Rectal smooth muscle tissue (tissue), 1 donor: ENCODE data around the gene ZC3H12A.

Experiments used
- H3K27ac ChIP-seq: one replicate; pipeline ENCODE4 v1.7.0; 2013; ENCODE audit warnings: low read depth, low read length, inconsistent platforms
- H3K27me3 ChIP-seq: one replicate; pipeline ENCODE4 v1.7.0; 2013; ENCODE audit warnings: low read length; ENCODE audit not compliant: control insufficient read depth, insufficient read depth
- H3K36me3 ChIP-seq: one replicate; pipeline ENCODE4 v1.7.0; 2013; ENCODE audit warnings: low read length; ENCODE audit not compliant: control insufficient read depth, insufficient read depth
- H3K4me1 ChIP-seq: one replicate; pipeline ENCODE4 v1.7.0; 2013; ENCODE audit warnings: low read length; ENCODE audit not compliant: control insufficient read depth, insufficient read depth
- H3K4me3 ChIP-seq: one replicate; pipeline ENCODE4 v1.7.0; 2013; ENCODE audit warnings: low read length
- H3K9ac ChIP-seq: one replicate; pipeline ENCODE4 v1.7.0; 2013; ENCODE audit warnings: low read length

ZC3H12A gene

DNA sequence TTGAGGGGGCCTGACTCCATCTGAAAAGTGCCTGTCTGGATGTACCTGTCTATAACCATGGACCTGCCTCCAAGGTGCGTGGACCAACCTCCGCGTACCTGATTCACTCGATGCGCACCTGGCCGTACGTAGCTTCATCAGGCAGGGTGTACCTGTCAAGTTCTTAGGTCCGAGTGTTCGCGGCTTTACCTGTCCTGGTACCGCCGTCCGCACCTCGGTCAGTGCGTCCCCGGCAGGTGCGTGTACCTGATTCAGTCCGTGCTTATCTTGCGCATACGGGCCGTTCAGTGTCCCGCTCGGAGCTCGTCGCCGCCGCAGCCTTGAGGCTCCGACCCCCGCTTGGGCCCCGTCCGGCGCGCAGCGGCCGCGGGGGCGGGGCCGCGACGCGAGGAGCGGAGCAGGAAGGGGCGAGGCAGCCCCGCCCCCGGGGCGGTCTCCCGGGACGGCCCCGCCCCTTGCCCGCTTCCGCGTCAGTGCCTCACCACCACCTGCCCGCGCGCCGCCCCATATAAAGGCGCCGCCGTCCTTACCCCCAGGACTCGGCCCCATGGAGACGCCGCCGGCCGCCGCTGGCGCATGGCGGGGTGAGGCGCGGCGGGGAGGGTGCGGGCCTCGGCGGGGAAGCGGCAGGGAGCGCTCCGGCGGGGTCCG lies at the start of gene ZC3H12A:
Gene ZC3H12A (plus strand): TSS at position 535 of the 651 bp plus-strand sequence. CDS start 917 bp downstream, outside the sequence.
- Histone ChIP-seq H3K4me3 (peak within 1 kb of the TSS; percentile 92), H3K27me3 (no peaks in the 10 kb centered on the region), H3K9ac (peak within 1 kb of the TSS; percentile 89), H3K4me1 (peaks cover 61% of the 10 kb centered on the region), H3K36me3 (peaks cover 9% of the 10 kb centered on the region), H3K27ac (peak within 1 kb of the TSS; percentile 92)

DNA sequence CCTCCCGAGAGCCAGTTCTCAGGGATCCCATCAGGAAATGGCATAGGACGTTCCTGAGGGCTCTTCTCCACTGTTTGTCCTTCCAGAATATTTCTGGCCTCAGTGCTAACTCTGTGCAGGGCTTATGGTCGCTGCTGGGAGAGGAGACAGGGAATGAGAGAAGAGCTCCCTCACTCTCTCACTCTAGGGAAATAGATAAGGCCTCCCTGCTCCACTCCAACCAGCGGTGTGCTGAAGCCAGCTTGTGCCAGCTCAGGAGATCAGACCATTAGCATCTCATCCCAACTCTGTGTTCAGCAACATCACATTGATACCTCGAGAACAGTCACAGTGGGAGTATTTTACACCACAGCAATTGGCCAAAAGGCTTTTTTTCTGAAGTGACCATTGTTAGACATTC lies 49.2 kb upstream of the ZC3H12A start:
- Histone ChIP-seq H3K36me3 (no peaks in the 10 kb centered on the region), H3K4me3 (no peak overlapping the region), H3K4me1 (no peaks in the 10 kb centered on the region), H3K27ac (no peak overlapping the region), H3K27me3 (peaks cover 2% of the 10 kb centered on the region), H3K9ac (no peak overlapping the region)

DNA sequence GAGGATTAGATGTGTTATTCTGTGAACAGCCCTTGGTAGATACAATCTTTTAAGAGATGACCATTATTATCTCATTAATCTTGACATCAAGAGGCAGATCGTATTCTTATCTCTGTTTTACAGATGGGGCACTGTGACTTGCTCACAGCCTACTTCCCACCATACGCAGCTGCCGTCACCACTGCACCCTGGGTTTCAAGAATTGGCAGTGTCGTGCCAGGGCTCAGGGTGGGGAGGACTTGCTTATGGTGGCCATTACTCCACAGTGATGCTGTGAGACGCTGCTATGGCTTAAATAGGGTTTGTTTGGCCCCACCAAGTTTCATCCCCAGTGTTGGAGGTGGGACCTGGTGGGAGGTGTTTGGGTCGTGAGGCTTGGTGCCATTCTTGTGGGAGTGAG lies 45.4 kb upstream of the ZC3H12A start:
- Histone ChIP-seq H3K4me3 (no peak overlapping the region), H3K27me3 (peaks cover 6% of the 10 kb centered on the region), H3K9ac (no peak overlapping the region), H3K4me1 (no peaks in the 10 kb centered on the region), H3K36me3 (no peaks in the 10 kb centered on the region), H3K27ac (no peak overlapping the region)

DNA sequence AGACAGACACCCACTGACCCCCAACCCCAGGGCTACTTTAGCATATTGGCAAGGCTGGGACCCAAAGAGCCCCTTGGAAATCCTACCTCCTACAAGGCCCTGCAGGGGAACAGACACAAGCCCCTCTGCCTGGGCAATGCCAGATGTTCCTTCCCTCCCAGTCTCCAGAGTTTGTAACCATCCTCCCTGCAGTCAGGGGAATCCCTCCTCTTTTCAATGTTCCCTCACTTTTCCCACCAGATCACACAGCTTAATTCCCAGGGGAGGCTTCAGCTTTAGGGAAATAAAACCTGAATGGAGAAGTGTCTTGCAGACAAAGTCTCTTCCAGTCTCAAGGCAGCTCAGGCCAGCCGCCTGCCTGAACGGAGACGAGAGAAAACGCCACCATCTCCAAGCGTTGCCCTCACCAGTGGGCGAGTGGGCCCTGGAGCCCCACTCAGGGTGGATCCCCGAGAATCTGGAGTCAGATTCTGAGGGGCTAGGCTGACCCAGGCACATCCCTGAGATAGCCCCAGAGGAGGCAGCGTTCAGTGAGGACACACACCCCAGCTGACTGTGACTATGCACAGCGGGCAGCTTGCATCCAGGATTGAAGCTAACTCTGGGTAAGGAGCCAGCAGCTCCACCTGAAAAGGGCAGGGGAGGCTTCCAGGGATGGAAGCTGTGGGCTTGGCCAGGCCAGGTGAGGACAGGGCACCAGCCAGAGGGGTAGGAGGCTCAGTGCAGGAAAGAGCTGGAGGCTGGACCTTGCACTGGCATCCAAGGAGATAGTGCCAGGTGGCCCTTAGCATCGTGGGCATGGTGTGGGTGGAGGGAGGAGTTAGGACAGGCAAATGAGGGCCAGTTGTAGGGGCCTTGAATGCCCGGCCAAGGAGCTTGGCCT lies 44.0 kb upstream of the ZC3H12A start:
- H3K27me3 ChIP-seq, result peaks cover 6% of the 10 kb centered on the region
- H3K9ac ChIP-seq, result no peak overlapping the region
- no peak overlapping the region for H3K27ac ChIP-seq
- H3K4me1 ChIP-seq, result no peaks in the 10 kb centered on the region
- H3K36me3 ChIP-seq, result no peaks in the 10 kb centered on the region
- no peak overlapping the region for H3K4me3 ChIP-seq

DNA sequence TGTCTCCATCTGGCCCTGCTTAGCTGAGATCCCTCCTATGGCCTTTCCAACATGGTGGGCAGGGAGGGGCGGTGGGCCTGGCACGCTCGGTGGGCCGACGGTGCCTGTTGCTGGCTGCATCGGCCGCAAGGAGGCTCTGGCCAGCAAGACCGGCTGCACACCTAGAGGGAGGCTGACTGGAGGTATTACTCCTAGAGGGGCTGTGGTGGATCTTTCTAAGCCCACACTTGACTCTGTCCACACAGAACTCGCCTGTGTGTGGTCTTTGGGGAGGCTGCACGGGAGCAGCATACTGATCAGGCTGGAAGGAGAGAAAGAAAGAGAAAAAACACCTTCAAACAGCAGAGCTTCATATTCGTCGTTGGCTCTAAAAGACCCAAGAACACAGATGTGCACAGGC lies 41.7 kb upstream of the ZC3H12A start:
- Histone ChIP-seq H3K36me3 (no peaks in the 10 kb centered on the region), H3K9ac (no peak overlapping the region), H3K4me1 (no peaks in the 10 kb centered on the region), H3K27me3 (peaks cover 4% of the 10 kb centered on the region), H3K27ac (no peak overlapping the region), H3K4me3 (no peak overlapping the region)

DNA sequence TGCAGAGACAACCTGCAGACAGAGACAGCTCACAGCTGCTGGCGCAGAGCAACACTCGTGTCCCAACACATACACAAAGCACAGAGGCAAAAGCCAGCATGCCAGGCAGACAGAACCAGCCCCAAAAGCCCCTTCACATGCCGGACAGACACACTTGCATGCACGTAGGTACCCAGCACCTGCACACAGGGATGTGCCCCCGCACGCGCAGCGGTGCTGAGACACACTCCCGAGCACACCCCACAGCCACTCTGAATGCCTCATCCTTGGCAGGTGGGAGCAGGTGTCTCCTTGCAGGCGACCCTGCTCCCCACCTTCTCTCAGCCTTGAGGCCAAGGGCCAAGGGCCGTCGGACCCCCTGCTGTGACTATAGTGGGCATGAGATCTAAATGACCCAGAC lies 41.2 kb upstream of the ZC3H12A start:
- Histone ChIP-seq H3K27ac (no peak overlapping the region), H3K9ac (no peak overlapping the region), H3K4me1 (no peaks in the 10 kb centered on the region), H3K4me3 (no peak overlapping the region), H3K36me3 (no peaks in the 10 kb centered on the region), H3K27me3 (peaks cover 4% of the 10 kb centered on the region)

DNA sequence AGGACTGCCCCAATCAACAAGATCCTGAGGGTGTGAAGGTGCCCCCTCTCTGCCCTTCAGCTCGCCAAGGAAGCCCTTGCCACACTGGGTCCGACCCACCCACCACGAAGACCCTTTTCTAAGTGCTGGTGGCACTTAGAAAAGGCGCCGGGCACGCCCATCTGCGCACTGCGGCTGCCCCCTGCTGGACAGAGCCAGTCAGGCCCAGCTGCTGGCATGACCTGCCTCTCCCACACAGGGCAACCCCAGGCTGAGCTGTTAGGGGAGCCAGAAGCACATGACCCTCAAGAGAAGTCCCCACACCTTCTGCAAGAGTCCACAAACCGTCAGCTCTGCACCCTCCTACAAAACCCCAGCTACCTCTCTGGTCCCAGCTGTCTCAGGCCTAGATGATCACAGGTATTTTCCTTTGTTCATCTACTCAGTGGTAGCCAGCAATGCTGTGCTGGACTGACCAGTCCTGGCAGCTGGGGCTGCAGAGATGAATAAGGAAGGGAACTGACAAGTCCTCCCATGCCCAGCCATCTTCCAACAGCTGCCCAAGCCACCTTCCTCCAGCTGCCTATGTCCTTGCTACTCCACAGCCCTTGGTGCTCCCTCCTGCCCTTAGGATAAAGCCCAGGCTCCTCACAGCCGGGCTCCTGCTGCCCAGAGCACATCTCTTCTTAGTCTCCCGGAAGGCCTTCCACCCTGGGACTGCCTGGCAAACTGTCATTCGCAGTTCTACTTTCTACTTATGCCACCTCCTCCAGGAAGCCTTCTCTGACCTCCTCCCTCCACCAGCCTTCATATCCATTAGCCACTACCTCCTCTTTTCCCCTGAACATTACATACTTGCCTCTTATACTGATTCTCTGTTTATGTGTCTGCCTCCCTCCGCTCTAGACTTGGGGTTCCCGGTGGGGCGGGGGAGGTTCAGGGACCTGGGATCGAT lies 39.8 kb upstream of the ZC3H12A start:
- no peak overlapping the region for H3K4me3 ChIP-seq
- no peak overlapping the region for H3K27ac ChIP-seq
- H3K9ac ChIP-seq, result no peak overlapping the region
- no peaks in the 10 kb centered on the region for H3K4me1 ChIP-seq
- peaks cover 4% of the 10 kb centered on the region for H3K27me3 ChIP-seq
- no peaks in the 10 kb centered on the region for H3K36me3 ChIP-seq

DNA sequence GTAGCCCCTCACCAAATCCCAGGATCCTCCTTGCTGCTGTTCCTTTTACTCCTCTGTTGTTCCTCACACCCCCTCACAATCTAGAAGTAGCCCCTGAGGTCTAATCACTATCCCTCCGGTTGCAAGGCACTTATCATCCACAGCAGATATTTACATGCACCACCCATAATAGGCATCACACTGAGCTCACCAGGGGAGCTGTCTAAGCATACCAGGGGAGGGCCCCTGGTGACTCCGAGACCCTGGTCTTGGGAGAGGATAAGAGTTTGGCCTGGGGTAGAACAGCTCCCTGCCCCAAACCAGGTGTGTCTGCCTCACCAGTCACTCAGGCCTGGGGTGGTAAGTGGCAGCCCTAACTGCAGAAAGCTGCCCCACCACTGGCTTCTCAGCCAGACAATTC lies 37.3 kb upstream of the ZC3H12A start:
- Histone ChIP-seq H3K36me3 (no peaks in the 10 kb centered on the region), H3K27ac (no peak overlapping the region), H3K4me1 (no peaks in the 10 kb centered on the region), H3K4me3 (no peak overlapping the region), H3K9ac (no peak overlapping the region), H3K27me3 (no peaks in the 10 kb centered on the region)

DNA sequence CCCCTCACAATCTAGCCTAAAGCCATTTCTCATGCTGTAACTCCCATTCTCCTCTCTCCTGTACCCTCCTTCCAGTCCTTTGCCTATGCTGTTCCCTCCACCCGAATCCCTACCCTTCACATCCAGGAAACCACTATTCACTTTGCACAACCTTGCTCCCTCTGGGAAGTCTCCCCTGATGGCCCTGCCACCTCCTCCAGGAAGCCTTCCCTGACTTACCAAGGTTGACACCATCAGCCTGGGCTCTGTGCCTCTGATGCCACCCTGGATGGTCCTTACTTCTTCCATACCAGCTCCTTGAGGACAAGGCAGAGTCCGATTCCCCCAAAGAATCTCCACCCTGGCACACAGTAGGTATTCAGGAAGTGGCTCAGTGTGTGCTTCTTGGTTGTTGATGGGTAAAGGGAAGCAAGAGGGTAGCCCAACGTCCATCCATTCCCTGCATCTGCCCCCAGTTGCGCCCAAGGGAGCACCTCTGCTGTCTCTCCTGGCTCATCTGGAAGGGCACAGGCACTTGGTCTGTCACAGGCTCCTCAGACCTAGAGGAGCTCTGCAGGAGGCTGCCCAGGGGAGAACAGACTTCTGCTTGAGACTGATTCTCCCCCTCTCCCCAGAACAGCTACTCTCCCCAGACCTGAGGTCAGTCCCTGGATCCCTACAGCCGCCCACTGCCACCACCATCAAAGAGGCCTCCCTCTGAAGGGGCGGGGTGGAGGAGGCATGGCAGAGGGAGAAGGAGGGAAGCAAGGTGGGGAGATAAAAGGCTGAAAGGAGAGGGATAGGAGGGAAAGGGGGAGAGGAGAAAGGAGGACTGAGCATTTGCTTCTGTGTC lies 36.1 kb upstream of the ZC3H12A start:
- H3K27ac ChIP-seq, result no peak overlapping the region
- no peaks in the 10 kb centered on the region for H3K36me3 ChIP-seq
- H3K27me3 ChIP-seq, result no peaks in the 10 kb centered on the region
- no peak overlapping the region for H3K4me3 ChIP-seq
- no peak overlapping the region for H3K9ac ChIP-seq
- H3K4me1 ChIP-seq, result no peaks in the 10 kb centered on the region

DNA sequence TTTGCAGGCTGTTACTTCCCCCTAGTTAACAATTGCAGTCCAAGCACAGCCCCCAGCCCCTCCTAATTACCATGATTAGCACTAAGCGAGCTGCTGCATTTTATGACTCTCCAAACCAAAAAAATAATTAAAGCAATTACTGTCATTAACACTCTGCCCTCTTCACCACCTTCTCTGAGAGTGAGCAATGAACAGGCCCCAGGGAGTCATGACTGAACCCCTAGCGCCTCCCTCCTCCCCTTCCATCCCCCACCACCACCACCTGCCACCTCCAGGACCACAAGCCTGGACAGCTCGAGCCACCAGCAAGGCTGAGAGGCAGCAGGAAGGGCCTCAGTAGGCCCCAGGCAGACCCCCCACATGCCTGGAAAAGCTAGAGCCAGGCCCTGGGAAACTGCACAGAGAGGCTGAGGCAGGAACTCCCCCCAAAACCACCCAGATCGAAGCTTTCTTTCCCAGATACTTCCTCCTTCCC lies 35.5 kb upstream of the ZC3H12A start:
- Histone ChIP-seq H3K36me3 (no peaks in the 10 kb centered on the region), H3K27ac (no peak overlapping the region), H3K4me1 (no peaks in the 10 kb centered on the region), H3K4me3 (no peak overlapping the region), H3K27me3 (no peaks in the 10 kb centered on the region), H3K9ac (no peak overlapping the region)

DNA sequence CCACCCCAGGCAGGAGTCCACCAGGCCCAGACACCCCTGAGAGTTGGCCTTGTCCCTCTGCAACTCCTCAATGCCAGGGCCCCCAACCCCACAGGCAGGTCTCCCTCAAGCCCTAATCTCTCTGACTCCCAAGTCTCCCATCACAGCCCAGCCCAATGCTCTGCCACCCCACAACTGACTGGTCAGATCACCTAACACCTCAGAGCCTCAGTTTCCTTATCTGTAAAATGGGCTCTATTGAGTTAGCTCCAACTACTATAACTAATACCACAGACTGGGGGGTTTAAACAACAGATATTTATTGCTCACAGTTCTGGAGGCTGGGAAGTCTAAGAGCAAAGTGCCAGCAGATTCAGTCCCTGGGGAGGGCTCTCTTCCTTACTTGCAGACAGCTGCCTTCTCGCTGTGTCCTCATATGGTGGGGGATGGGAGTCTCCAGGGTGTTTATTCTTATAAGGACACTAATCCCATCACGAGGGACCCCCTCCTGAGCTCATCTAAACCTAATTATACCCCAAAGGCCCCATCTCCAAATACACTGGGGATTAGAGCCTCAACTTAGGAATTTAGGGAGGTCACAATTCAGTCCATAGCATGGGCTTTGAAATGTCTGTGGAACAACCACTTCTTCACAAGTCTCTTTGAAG lies 34.9 kb upstream of the ZC3H12A start:
- Histone ChIP-seq H3K4me3 (no peak overlapping the region), H3K27me3 (no peaks in the 10 kb centered on the region)

More for the DNA sequence above, 34.9 kb upstream of the ZC3H12A start:
- Histone ChIP-seq H3K36me3 (no peaks in the 10 kb centered on the region), H3K4me1 (no peaks in the 10 kb centered on the region), H3K9ac (no peak overlapping the region), H3K27ac (no peak overlapping the region)
